OCI-LY7 (cell line): ENCODE data around the gene VWF. TPM values are rescaled to one million over a fixed set of nuclear protein-coding genes. Genes with fewer than 3 reads are reported as not detected.
"Not testable (repeated sequence)": the region's sequence is repeated elsewhere in the genome, so short reads cannot be mapped to it uniquely, and the experiment has no call there.

Experiments
- BruUV-seq: library from RNA; stranded (reverse); fragments of 400-500 nt; replicated peaks from 2 replicates; lab custom pipeline; 2021; lab: Mats Ljungman, UMichigan
- CTCF ChIA-PET: fragments of 300-600 bp; sonication (Branson Sonifier 250); formaldehyde crosslinking; loops from one replicate; lab custom pipeline; 2022; ENCODE audit warnings: antibody characterized with exemption; ENCODE audit not compliant: unreplicated experiment; lab: Charles Lee
- POLR2A ChIA-PET: fragments of 300-600 bp; sonication (Branson Sonifier 250); formaldehyde crosslinking; loops from one replicate; lab custom pipeline; 2022; ENCODE audit warnings: antibody characterized with exemption; lab: Charles Lee
- DNase-seq: peaks from one replicate; pipeline ENCODE4 v3.0.0-alpha.2; 2015; ENCODE audit warnings: low spot score
- H2AFZ ChIP-seq: fragments of 200-600 bp; sonication (generic), shearing (Covaris generic); 2 replicates; pipeline ENCODE4 v1.6.1; 2014; ENCODE audit warnings: mild to moderate bottlenecking, antibody characterized with exemption, low read length, moderate library complexity
- H3K27ac ChIP-seq: fragments of 200-600 bp; sonication (generic); 2 replicates; pipeline ENCODE4 v1.5.1; 2014; ENCODE audit warnings: mixed run types, low read depth, mild to moderate bottlenecking, moderate library complexity, low read length, inconsistent platforms; ENCODE audit not compliant: poor library complexity, severe bottlenecking
- H3K36me3 ChIP-seq: fragments of 200-600 bp; sonication (generic); 2 replicates; pipeline ENCODE4 v1.6.1; 2014; ENCODE audit warnings: mild to moderate bottlenecking, antibody characterized with exemption, low read length, moderate library complexity, mixed read lengths; ENCODE audit not compliant: insufficient read depth
- H3K4me1 ChIP-seq: fragments of 200-600 bp; sonication (generic); 2 replicates; pipeline ENCODE4 v1.5.1; 2014; ENCODE audit warnings: mild to moderate bottlenecking, low read length; ENCODE audit not compliant: insufficient read depth, poor library complexity, severe bottlenecking
- H3K4me2 ChIP-seq: fragments of 200-600 bp; sonication (generic); 2 replicates; pipeline ENCODE4 v1.6.1; 2014; ENCODE audit warnings: mild to moderate bottlenecking, low read length
- H3K4me3 ChIP-seq: fragments of 200-600 bp; sonication (generic); 2 replicates; pipeline ENCODE4 v1.5.1; 2014; ENCODE audit warnings: mild to moderate bottlenecking, low read depth, low read length; ENCODE audit not compliant: poor library complexity, severe bottlenecking
- H3K79me2 ChIP-seq: fragments of 200-600 bp; sonication (generic); 2 replicates; pipeline ENCODE4 v1.6.1; 2016; ENCODE audit warnings: low read depth, mild to moderate bottlenecking, low read length, moderate library complexity, mixed read lengths; ENCODE audit not compliant: insufficient read depth
- H3K9me2 ChIP-seq: fragments of 200-600 bp; sonication (generic); 2 replicates; pipeline ENCODE4 v1.6.1; 2016; ENCODE audit warnings: mild to moderate bottlenecking, low read length, mixed read lengths; ENCODE audit not compliant: insufficient read depth
- H3K9me3 ChIP-seq: fragments of 200-600 bp; sonication (generic); 2 replicates; pipeline ENCODE4 v1.6.1; 2014; ENCODE audit warnings: mild to moderate bottlenecking, mixed run types, low read length, mixed read lengths
- H4K20me1 ChIP-seq: fragments of 200-600 bp; sonication (generic); 2 replicates; pipeline ENCODE4 v1.6.1; 2014; ENCODE audit warnings: mild to moderate bottlenecking, antibody characterized with exemption, low read length, moderate library complexity, mixed read lengths; ENCODE audit not compliant: insufficient read depth
- EZH2phosphoT487 ChIP-seq: fragments of 200-600 bp; sonication (generic); IDR thresholded peaks from 2 replicates; pipeline ENCODE4 v1.6.1; 2018; ENCODE audit warnings: low read depth, borderline replicate concordance, mild to moderate bottlenecking, mixed run types, antibody characterized with exemption, low read length, moderate library complexity, mixed read lengths
- intact Hi-C: fragments of 100-400 bp; cut with micrococcal nuclease; formaldehyde crosslinking; loops from one replicate; pipeline ENCODE4 v1.10.0; 2022; ENCODE audit not compliant: unreplicated experiment
- total RNA-seq, 2 experiments: library from RNA; depleted of rRNA in 1 of 2; stranded (reverse); fragments of >200 nt in 1 of 2; shearing (Covaris generic) in 1 of 2; gene quantifications; 2 replicates each; pipeline ENCODE4 v1.2.3, GENCODE V29; 2014 to 2022
- TF ChIP-seq, protein P1 (sequence below): fragments of 200-600 bp; sonication (generic); conservative IDR thresholded peaks from 2 replicates; pipeline ENCODE4 v1.5.1; 2014; ENCODE audit warnings: mild to moderate bottlenecking, antibody characterized with exemption, low read length, moderate library complexity, mixed read lengths

The VWF gene
- total RNA-seq, 2 experiments from 2014 or later: 0.32 TPM; not detected in 1

GRCh38 chr12:6154730-6155459 is 30.4 kb upstream of the VWF start:
- CTCF ChIA-PET: no interaction called here
- POLR2A ChIA-PET: interaction anchor here (0.6 to 1.0 kb wide), 2 partner anchors 14 to 19 kb away, joined by 4 to 9 read pairs; no protein-coding TSS in a partner anchor
- H3K36me3 ChIP-seq: no peaks in the 10 kb centered on the region

DNA sequence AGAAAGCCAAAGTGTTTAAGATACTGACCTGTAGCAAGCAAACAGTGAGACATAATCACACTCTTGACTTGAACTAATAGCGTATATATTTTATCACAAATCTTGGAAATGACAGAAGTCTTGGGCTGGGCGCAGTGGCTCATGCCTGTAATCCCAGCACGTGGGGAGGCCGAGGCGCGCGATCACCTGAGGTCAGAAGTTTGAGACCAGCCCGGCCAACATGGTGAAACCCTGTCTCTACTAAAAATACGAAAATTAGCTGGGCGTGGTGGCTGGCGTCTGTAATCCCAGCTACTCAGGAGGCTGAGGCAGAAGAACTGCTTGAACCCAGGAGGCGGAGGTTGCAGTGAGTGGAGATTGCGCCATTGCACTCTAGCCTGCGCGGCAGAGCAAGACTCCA is 24.3 kb upstream of the VWF start:
- H3K4me2 ChIP-seq, H4K20me1 ChIP-seq, H2AFZ ChIP-seq, H3K9me2 ChIP-seq, H3K79me2 ChIP-seq, intact Hi-C loops, H3K4me1 ChIP-seq, H3K4me3 ChIP-seq, H3K36me3 ChIP-seq, POLR2A ChIA-PET, CTCF ChIA-PET, BruUV-seq, H3K9me3 ChIP-seq, H3K27ac ChIP-seq, DNase-seq: not testable (repeated sequence)

More at GRCh38 chr12:6154730-6155459, 30.4 kb upstream of the VWF start:
- no peak for DNase-seq
- no peak overlapping the region for H3K27ac ChIP-seq
- no peak overlapping the region for H2AFZ ChIP-seq
- no peak for TF ChIP-seq EZH2phosphoT487
- TF ChIP-seq, protein P1, sequence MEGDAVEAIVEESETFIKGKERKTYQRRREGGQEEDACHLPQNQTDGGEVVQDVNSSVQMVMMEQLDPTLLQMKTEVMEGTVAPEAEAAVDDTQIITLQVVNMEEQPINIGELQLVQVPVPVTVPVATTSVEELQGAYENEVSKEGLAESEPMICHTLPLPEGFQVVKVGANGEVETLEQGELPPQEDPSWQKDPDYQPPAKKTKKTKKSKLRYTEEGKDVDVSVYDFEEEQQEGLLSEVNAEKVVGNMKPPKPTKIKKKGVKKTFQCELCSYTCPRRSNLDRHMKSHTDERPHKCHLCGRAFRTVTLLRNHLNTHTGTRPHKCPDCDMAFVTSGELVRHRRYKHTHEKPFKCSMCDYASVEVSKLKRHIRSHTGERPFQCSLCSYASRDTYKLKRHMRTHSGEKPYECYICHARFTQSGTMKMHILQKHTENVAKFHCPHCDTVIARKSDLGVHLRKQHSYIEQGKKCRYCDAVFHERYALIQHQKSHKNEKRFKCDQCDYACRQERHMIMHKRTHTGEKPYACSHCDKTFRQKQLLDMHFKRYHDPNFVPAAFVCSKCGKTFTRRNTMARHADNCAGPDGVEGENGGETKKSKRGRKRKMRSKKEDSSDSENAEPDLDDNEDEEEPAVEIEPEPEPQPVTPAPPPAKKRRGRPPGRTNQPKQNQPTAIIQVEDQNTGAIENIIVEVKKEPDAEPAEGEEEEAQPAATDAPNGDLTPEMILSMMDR: no peak
- H3K9me2 ChIP-seq: no peaks in the 10 kb centered on the region
- H3K9me3 ChIP-seq: no peaks in the 10 kb centered on the region
- H3K79me2 ChIP-seq: no peaks in the 10 kb centered on the region
- H3K4me3 ChIP-seq: no peak overlapping the region
- H3K4me2 ChIP-seq: no peak overlapping the region
- intact Hi-C loops: no loop called here
- H4K20me1 ChIP-seq: no peaks in the 10 kb centered on the region
- BruUV-seq: no TSS peak
- H3K4me1 ChIP-seq: no peaks in the 10 kb centered on the region

DNA sequence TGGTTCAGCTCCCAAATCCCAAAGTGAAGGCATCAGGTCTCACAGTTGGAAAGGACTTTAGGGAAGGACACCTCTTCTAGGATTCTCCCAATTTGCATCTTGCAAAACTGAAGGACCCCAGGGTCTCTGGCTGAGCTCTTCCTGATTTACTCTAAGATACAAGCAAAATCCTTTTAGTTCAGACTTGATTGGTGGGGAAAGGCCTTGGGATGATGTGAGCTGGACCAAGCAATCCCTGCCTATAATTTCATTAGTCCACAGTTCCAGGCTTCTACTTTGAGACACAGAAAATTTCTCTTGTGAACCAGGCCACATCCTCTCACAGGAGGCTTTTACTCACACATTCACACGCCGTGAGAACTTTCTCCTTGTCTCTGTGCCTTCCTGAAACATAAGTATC is 23.6 kb upstream of the VWF start:
- no peaks in the 10 kb centered on the region for H3K4me1 ChIP-seq
- H4K20me1 ChIP-seq: no peaks in the 10 kb centered on the region
- TF ChIP-seq, protein P1: no peak
- TF ChIP-seq EZH2phosphoT487: no peak
- intact Hi-C loops: no loop called here
- CTCF ChIA-PET: no interaction called here
- no peaks in the 10 kb centered on the region for H3K79me2 ChIP-seq
- no TSS peak for BruUV-seq
- no peaks in the 10 kb centered on the region for H3K9me2 ChIP-seq
- H3K27ac ChIP-seq: no peak overlapping the region
- no peaks in the 10 kb centered on the region for H3K9me3 ChIP-seq
- POLR2A ChIA-PET: no interaction called here
- H3K4me2 ChIP-seq: no peak overlapping the region
- no peak overlapping the region for H3K4me3 ChIP-seq
- DNase-seq: no peak
- no peaks in the 10 kb centered on the region for H3K36me3 ChIP-seq
- no peak overlapping the region for H2AFZ ChIP-seq
